ENCODE results near the gene KAZN. TPM values are rescaled to one million over a fixed set of nuclear protein-coding genes. Genes with fewer than 3 reads are reported as not detected.
A peak's percentile ranks its signal among the peaks of the same experiment; 100 is the strongest.

KAZN gene
- total RNA-seq, 1 donor from 2014 or later, result 7.9 TPM

DNA sequence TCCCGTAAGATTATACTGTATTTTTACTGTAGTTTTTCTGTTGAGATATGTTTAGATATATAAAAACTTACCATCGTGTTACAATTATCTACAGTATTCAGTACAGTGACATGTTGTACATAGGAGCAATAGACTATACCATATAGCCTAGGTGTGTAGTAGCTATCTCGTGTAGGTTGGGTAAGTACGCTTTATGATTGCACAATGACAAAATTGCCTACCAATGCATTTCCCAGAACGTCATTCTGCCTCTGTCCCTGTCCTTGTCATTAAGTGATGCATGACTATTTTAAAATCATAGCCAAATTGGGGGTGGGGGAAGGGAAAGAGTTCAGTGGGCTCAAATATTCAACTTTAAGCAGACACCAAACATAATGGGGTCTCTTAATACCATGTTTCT, 321.3 kb downstream of the KAZN start:
- H3K4me3 Mint-ChIP-seq (ENCODE audit: unreplicated experiment), result no peak overlapping the region
- no peaks in the 10 kb centered on the region for H3K36me3 Mint-ChIP-seq (ENCODE audit: unreplicated experiment)
- TF ChIP-seq, protein P1, sequence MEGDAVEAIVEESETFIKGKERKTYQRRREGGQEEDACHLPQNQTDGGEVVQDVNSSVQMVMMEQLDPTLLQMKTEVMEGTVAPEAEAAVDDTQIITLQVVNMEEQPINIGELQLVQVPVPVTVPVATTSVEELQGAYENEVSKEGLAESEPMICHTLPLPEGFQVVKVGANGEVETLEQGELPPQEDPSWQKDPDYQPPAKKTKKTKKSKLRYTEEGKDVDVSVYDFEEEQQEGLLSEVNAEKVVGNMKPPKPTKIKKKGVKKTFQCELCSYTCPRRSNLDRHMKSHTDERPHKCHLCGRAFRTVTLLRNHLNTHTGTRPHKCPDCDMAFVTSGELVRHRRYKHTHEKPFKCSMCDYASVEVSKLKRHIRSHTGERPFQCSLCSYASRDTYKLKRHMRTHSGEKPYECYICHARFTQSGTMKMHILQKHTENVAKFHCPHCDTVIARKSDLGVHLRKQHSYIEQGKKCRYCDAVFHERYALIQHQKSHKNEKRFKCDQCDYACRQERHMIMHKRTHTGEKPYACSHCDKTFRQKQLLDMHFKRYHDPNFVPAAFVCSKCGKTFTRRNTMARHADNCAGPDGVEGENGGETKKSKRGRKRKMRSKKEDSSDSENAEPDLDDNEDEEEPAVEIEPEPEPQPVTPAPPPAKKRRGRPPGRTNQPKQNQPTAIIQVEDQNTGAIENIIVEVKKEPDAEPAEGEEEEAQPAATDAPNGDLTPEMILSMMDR (IDR thresholded peaks at IDR 0.05; ENCODE audit: partially characterized antibody, unreplicated experiment), result no peak
- peaks cover 9% of the 10 kb centered on the region for H3K4me1 Mint-ChIP-seq (ENCODE audit: low read depth, unreplicated experiment)
- peaks cover 1% of the 10 kb centered on the region for H3K9me3 Mint-ChIP-seq (ENCODE audit: unreplicated experiment)
- H3K27ac Mint-ChIP-seq (ENCODE audit: unreplicated experiment), result no peak overlapping the region
- peaks cover 6% of the 10 kb centered on the region for H3K27me3 Mint-ChIP-seq (ENCODE audit: unreplicated experiment)
- DNase-seq, result no peak

DNA sequence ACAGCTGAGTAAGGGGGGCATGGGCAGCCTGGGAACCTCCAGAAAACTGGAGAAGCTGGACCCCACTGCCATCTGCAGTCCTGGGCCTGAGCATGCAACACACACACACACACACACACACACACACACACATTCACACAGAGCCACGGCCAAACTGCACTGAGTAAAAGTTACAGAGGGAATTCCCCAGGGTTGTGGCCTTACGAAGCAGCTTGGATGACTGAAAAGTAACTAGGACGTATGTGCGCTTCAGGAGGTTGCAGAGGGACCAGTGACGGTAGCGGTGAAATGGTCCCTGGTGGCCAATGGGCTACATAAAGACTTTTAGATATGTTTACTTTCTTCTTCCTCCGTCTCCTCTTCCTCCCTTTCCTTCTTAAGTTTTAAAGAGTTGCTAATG, 322.6 kb downstream of the KAZN start:
- Mint-ChIP-seq H3K9me3 (ENCODE audit: unreplicated experiment) (peaks cover 1% of the 10 kb centered on the region), H3K27me3 (ENCODE audit: unreplicated experiment) (peaks cover 11% of the 10 kb centered on the region), H3K27ac (ENCODE audit: unreplicated experiment) (no peak overlapping the region), H3K4me1 (ENCODE audit: low read depth, unreplicated experiment) (peaks cover 11% of the 10 kb centered on the region), H3K4me3 (ENCODE audit: unreplicated experiment) (no peak overlapping the region), H3K36me3 (ENCODE audit: unreplicated experiment) (no peaks in the 10 kb centered on the region)
- TF ChIP-seq, protein P1 (IDR thresholded peaks at IDR 0.05; ENCODE audit: partially characterized antibody, unreplicated experiment), result no peak
- no peak for DNase-seq

DNA sequence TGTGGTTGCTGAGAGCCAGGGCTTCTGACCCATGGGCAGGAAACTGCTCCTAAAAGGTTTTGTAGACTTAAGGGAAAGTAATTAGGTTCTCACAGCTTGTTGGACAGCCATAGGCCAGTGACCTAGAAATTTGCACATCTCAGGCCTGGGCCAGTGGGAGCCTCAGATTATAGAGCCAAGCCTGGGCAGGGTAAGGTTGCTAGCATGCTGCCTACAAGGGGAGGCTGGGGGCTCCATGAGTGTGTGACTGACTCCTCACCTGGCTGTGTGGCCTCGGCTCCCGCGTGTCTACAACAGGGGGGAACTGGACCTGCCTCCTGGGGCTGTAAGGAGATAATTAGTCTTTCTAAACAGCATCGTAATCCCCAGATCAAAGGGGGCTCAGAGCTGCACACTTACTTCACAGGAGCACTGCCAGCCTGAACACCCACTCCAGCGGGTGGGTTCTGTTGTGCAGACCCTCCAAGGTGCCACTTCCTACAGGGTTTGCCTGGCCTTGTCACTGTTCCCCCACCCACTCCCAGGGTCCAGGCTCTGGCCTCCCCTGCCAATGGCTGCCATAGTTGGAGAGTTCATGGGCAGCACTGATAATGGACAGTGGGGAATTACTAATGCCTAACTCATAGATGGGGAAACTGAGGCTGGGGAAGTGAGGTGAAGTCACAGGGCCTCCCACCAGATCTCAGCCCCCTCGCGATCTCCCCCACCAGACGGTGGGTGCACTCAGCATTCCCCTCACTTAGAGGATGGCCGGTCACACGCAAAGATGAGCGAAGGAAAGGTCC, 324.6 kb downstream of the KAZN start:
- H3K27me3 Mint-ChIP-seq (ENCODE audit: unreplicated experiment), result peaks cover 13% of the 10 kb centered on the region
- H3K36me3 Mint-ChIP-seq (ENCODE audit: unreplicated experiment), result no peaks in the 10 kb centered on the region
- DNase-seq, result no peak
- TF ChIP-seq, protein P1 (IDR thresholded peaks at IDR 0.05; ENCODE audit: partially characterized antibody, unreplicated experiment), result no peak
- peaks cover 1% of the 10 kb centered on the region for H3K9me3 Mint-ChIP-seq (ENCODE audit: unreplicated experiment)
- peaks cover 11% of the 10 kb centered on the region for H3K4me1 Mint-ChIP-seq (ENCODE audit: low read depth, unreplicated experiment)
- H3K4me3 Mint-ChIP-seq (ENCODE audit: unreplicated experiment), result peak overlapping the region; percentile 71
- no peak overlapping the region for H3K27ac Mint-ChIP-seq (ENCODE audit: unreplicated experiment)

DNA sequence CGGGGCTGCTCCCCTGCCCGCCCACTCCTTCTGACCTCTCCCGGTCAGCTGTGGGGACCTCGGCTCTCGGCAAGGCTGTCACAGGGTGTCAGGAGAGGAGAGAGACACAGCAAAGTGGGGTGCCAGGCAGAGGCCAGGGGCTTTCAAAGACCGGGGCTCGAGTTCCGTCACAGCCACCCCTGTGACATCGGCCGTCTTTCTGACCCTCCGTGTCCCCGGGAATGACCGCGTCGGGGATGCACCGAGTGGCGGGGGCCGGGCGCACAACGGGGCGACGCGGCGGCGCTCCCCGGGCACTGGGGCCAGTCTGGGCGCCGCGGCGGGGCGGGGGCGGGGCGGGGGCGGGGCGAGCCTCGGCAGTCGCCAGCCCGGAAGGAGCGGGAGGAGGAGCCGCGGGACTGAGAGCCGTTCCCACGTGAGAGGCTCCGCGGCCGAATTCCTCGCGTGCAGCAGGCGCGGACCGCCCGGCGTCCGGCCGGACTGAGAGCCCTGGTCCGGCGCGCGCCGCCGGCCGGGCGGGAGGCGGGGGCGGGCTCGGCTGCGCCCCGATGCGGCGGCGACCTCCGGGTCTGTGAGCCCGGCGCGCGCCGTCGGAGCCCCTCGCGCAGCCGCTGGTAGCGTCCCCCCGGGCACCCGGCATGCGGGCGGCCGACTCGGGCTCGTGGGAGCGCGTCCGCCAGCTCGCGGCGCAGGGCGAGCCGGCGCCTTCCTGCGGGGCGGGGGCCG, 325.4 kb downstream of the KAZN start:
- TF ChIP-seq, protein P1 (IDR thresholded peaks at IDR 0.05; ENCODE audit: partially characterized antibody, unreplicated experiment), result no peak
- Mint-ChIP-seq H3K4me3 (ENCODE audit: unreplicated experiment) (peak overlapping the region; percentile 71), H3K27ac (ENCODE audit: unreplicated experiment) (no peak overlapping the region), H3K4me1 (ENCODE audit: low read depth, unreplicated experiment) (peaks cover 11% of the 10 kb centered on the region), H3K27me3 (ENCODE audit: unreplicated experiment) (peaks cover 11% of the 10 kb centered on the region), H3K9me3 (ENCODE audit: unreplicated experiment) (peaks cover 1% of the 10 kb centered on the region), H3K36me3 (ENCODE audit: unreplicated experiment) (no peaks in the 10 kb centered on the region)
- DNase-seq, result peak; percentile 39
